HepG2 (cell line): ENCODE data around the gene UBTF. TPM values are rescaled to one million over a fixed set of nuclear protein-coding genes. Genes with fewer than 3 reads are reported as not detected.

Experiments used
- DR1 ChIP-seq: sonication (generic); formaldehyde crosslinking; IDR thresholded peaks from 2 replicates; pipeline ENCODE4 v1.8.0; 2021; ENCODE audit warnings: mild to moderate bottlenecking, missing genetic modification reagents, inconsistent platforms
- GATA4 ChIP-seq: sonication (generic); IDR thresholded peaks from 2 replicates; pipeline ENCODE4 v1.6.1; 2016; ENCODE audit warnings: antibody characterized with exemption, low read depth, borderline replicate concordance
- HIVEP1 ChIP-seq: sonication (generic); formaldehyde crosslinking; IDR thresholded peaks from 2 replicates; pipeline ENCODE4 v1.4.0; 2020; ENCODE audit warnings: mild to moderate bottlenecking, missing genetic modification reagents
- HNRNPUL1 ChIP-seq: fragments of 200-400 bp; formaldehyde crosslinking; IDR thresholded peaks from 2 replicates; pipeline ENCODE4 v1.6.1; 2017; ENCODE audit warnings: low read depth, mild to moderate bottlenecking, low read length, moderate library complexity
- LCORL ChIP-seq, 2 experiments: fragments of 450-650 bp in 1 of 2; sonication (generic) in 1 of 2; formaldehyde crosslinking in 1 of 2; IDR thresholded peaks; 2 replicates each; pipeline versions ENCODE4 v1.5.0 to v1.6.1; 2017 to 2020; ENCODE audit warnings: antibody characterized with exemption in 1 of 2, missing genetic modification reagents in 1 of 2
- NFKB2 ChIP-seq: sonication (generic); formaldehyde crosslinking; IDR thresholded peaks from 2 replicates; pipeline ENCODE4 v1.4.0; 2020; ENCODE audit warnings: missing genetic modification reagents, borderline replicate concordance
- SALL1 ChIP-seq: sonication (generic); formaldehyde crosslinking; IDR thresholded peaks from 2 replicates; pipeline ENCODE4 v1.8.0; 2022; ENCODE audit warnings: mild to moderate bottlenecking, missing genetic modification reagents
- SP4 ChIP-seq: sonication (generic); formaldehyde crosslinking; IDR thresholded peaks from 2 replicates; pipeline ENCODE4 v1.8.1; 2023; ENCODE audit warnings: mild to moderate bottlenecking, missing genetic modification reagents
- TBX2 ChIP-seq: sonication (generic); formaldehyde crosslinking; IDR thresholded peaks from 2 replicates; pipeline ENCODE4 v1.5.0; 2020; ENCODE audit warnings: missing genetic modification reagents, mild to moderate bottlenecking, borderline replicate concordance
- TEAD2 ChIP-seq: sonication (generic); formaldehyde crosslinking; IDR thresholded peaks from 2 replicates; pipeline ENCODE4 v1.9.0; 2021; ENCODE audit warnings: missing genetic modification reagents
- YEATS2 ChIP-seq: sonication (generic); formaldehyde crosslinking; IDR thresholded peaks from 2 replicates; pipeline ENCODE4 v1.4.0; 2020; ENCODE audit warnings: missing genetic modification reagents, borderline replicate concordance
- YY1 ChIP-seq: IDR thresholded peaks from 2 replicates; pipeline ENCODE4 v1.6.1; 2011; ENCODE audit warnings: low read length, low read depth, moderate library complexity, mild to moderate bottlenecking; ENCODE audit not compliant: insufficient read depth, insufficient replicate concordance
- ZNF83 ChIP-seq: sonication (generic); formaldehyde crosslinking; IDR thresholded peaks from 2 replicates; pipeline ENCODE4 v1.4.0; 2020; ENCODE audit warnings: missing genetic modification reagents, mild to moderate bottlenecking, borderline replicate concordance
- polyA plus RNA-seq, 8 experiments: library from polyadenylated mRNA; depleted of rRNA in 3 of 8; stranded (reverse) in 7 of 8; unstranded in 1 of 8; fragments of >200 nt; fragmentation: Illumina TruSeq in 4 of 8; extraction: Trizol in 4 of 8; gene quantifications; 2 replicates each; pipeline versions ENCODE4 v1.2.1 to v1.2.3, GENCODE V29; 2011 to 2016; ENCODE audit warnings: low read depth in 4 of 8, missing spikeins in 1 of 8, mixed read lengths in 1 of 8; ENCODE audit not compliant: insufficient read depth in 1 of 8
- total RNA-seq, 5 experiments: library from RNA; depleted of rRNA; stranded (reverse); fragments of >200 nt; fragmentation: Illumina TruSeq; extraction: Trizol; gene quantifications; 2 replicates each; pipeline ENCODE4 v1.2.3, GENCODE V29; 2016; ENCODE audit warnings: low read depth in 1 of 5
- TF ChIP-seq, protein P1 (sequence below): sonication (generic); formaldehyde crosslinking; IDR thresholded peaks from 2 replicates; pipeline ENCODE4 v1.4.0; 2020; ENCODE audit warnings: mild to moderate bottlenecking, missing genetic modification reagents
- TF ChIP-seq, protein P2 (sequence below): sonication (generic); formaldehyde crosslinking; IDR thresholded peaks from 2 replicates; pipeline ENCODE4 v1.5.1; 2020; ENCODE audit warnings: missing genetic modification reagents, mild to moderate bottlenecking, borderline replicate concordance
- TF ChIP-seq, protein P3 (sequence below): sonication (generic); formaldehyde crosslinking; IDR thresholded peaks from 2 replicates; pipeline ENCODE4 v1.5.0; 2020; ENCODE audit warnings: mild to moderate bottlenecking, missing genetic modification reagents, borderline replicate concordance

Gene UBTF
- total and polyA plus RNA-seq, 2 of the 13 experiments (the other 11 are each of a cell fraction or from before 2014, with no cell fraction given), result 15.2 to 60.9 TPM

DNA sequence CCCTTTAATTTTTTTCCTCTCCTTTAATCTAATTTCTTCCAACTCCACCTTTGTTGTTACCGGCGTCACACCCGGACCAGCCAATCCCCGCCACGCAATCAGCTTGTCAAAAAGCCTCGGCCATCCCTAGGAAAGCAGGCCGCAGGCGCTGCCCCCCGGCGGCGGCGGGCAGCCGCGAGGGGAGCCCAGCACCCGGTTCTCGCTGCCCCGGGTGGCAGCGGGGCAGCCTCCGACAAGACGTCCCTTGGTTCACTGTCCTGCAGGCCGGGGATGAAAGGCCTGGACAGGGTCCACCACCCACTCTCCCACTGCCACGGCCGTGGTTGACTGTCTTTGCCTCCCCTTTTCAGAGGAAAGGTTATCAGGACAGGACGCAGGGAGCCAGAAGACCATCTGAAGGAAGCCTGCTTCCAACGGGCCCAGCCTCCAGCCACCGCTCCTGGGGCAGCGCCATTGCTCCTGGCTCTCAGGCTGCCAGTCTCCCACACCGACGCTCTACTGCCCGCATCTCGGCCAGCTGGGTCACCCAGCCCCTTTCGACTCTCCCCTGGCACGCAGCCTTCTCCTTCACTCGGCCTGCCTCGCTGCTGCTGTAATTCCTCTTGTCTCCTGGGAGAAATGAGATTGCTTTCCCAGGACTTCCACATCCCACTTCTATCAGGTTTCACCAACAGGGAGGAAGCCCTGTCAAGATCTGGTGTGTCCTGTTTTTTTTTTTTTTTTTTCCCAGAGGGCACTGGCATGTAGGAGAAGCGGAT is 2.8 kb upstream of the UBTF start (continued):
- TF ChIP-seq, protein P1, sequence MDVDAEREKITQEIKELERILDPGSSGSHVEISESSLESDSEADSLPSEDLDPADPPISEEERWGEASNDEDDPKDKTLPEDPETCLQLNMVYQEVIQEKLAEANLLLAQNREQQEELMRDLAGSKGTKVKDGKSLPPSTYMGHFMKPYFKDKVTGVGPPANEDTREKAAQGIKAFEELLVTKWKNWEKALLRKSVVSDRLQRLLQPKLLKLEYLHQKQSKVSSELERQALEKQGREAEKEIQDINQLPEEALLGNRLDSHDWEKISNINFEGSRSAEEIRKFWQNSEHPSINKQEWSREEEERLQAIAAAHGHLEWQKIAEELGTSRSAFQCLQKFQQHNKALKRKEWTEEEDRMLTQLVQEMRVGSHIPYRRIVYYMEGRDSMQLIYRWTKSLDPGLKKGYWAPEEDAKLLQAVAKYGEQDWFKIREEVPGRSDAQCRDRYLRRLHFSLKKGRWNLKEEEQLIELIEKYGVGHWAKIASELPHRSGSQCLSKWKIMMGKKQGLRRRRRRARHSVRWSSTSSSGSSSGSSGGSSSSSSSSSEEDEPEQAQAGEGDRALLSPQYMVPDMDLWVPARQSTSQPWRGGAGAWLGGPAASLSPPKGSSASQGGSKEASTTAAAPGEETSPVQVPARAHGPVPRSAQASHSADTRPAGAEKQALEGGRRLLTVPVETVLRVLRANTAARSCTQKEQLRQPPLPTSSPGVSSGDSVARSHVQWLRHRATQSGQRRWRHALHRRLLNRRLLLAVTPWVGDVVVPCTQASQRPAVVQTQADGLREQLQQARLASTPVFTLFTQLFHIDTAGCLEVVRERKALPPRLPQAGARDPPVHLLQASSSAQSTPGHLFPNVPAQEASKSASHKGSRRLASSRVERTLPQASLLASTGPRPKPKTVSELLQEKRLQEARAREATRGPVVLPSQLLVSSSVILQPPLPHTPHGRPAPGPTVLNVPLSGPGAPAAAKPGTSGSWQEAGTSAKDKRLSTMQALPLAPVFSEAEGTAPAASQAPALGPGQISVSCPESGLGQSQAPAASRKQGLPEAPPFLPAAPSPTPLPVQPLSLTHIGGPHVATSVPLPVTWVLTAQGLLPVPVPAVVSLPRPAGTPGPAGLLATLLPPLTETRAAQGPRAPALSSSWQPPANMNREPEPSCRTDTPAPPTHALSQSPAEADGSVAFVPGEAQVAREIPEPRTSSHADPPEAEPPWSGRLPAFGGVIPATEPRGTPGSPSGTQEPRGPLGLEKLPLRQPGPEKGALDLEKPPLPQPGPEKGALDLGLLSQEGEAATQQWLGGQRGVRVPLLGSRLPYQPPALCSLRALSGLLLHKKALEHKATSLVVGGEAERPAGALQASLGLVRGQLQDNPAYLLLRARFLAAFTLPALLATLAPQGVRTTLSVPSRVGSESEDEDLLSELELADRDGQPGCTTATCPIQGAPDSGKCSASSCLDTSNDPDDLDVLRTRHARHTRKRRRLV (CRISPR knock-in tag), result no peak
- TF ChIP-seq TBX2 (peak; percentile 4; the same call in 1 of the 2 replicates), ZNF83 (CRISPR knock-in tag) (0 out of 2 replicates have a peak, but pooled peaks have one; percentile 13), NFKB2 (CRISPR knock-in tag) (peak; percentile 78; the same call in 1 of the 2 replicates), SP4 (peak; percentile 56), HNRNPUL1 (no peak), HIVEP1 (peak; percentile 14; the same call in 1 of the 2 replicates), SALL1 (CRISPR knock-in tag) (no peak; the same call in 1 of the 2 replicates), TEAD2 (CRISPR knock-in tag) (0 out of 2 replicates have a peak, but pooled peaks have one; percentile 44), YEATS2 (CRISPR knock-in tag) (no peak), LCORL (IDR thresholded peaks at IDR 0.05) (no peak), LCORL (CRISPR knock-in tag; IDR thresholded peaks at IDR 0.05) (peak; percentile 50; the same call in 1 of the 2 replicates), GATA4 (0 out of 2 replicates have a peak, but pooled peaks have one; percentile 9), DR1 (CRISPR knock-in tag) (0 out of 2 replicates have a peak, but pooled peaks have one; percentile 49), YY1 (peak; percentile 29)
- TF ChIP-seq, protein P2, sequence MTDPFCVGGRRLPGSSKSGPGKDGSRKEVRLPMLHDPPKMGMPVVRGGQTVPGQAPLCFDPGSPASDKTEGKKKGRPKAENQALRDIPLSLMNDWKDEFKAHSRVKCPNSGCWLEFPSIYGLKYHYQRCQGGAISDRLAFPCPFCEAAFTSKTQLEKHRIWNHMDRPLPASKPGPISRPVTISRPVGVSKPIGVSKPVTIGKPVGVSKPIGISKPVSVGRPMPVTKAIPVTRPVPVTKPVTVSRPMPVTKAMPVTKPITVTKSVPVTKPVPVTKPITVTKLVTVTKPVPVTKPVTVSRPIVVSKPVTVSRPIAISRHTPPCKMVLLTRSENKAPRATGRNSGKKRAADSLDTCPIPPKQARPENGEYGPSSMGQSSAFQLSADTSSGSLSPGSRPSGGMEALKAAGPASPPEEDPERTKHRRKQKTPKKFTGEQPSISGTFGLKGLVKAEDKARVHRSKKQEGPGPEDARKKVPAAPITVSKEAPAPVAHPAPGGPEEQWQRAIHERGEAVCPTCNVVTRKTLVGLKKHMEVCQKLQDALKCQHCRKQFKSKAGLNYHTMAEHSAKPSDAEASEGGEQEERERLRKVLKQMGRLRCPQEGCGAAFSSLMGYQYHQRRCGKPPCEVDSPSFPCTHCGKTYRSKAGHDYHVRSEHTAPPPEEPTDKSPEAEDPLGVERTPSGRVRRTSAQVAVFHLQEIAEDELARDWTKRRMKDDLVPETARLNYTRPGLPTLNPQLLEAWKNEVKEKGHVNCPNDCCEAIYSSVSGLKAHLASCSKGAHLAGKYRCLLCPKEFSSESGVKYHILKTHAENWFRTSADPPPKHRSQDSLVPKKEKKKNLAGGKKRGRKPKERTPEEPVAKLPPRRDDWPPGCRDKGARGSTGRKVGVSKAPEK (CRISPR knock-in tag), result peak; percentile 51; the same call in 1 of the 2 replicates
- TF ChIP-seq, protein P3, sequence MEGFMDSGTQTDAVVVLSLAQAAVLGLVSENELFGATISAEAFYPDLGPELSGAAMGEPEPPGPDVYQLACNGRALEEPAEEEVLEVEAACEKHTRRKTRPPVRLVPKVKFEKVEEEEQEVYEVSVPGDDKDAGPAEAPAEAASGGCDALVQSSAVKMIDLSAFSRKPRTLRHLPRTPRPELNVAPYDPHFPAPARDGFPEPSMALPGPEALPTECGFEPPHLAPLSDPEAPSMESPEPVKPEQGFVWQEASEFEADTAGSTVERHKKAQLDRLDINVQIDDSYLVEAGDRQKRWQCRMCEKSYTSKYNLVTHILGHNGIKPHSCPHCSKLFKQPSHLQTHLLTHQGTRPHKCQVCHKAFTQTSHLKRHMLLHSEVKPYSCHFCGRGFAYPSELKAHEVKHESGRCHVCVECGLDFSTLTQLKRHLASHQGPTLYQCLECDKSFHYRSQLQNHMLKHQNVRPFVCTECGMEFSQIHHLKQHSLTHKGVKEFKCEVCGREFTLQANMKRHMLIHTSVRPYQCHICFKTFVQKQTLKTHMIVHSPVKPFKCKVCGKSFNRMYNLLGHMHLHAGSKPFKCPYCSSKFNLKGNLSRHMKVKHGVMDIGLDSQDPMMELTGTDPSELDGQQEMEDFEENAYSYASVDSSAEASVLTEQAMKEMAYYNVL, result 0 out of 2 replicates have a peak, but pooled peaks have one; percentile 14
